Measurements from ENCODE around the gene AP2A2. TPM values are rescaled to one million over a fixed set of nuclear protein-coding genes. Genes with fewer than 3 reads are reported as not detected.

Gene AP2A2
- total RNA-seq, 1 experiment from 2014 or later, result 29.6 TPM

DNA sequence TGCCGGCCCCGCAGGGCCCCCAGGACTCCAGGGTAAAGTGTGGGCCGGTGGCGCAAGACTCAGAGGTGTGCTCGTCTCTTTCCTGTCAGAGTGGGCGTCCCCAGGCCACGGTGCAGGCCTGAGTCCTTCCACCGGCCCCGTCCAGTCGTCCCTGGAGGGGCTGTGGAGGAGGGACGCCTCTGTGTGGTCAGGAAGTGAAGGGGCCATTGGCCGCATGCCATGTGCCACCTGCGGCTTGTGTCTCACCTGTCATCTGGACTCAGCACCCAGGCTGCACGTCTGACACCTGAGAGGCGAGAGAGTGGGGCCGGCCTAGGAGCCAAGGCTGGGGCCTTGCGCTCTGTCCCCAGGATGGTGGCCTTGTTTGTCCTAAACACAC, 85.6 kb downstream of the AP2A2 start:
- Histone ChIP-seq H3K36me3 (ENCODE audit: low read depth, low read length) (peaks cover 9% of the 10 kb centered on the region; the same call in 1 of the 2 replicates), H3K9ac (ENCODE audit: low read length) (no peak overlapping the region), H4K20me1 (ENCODE audit: low read length) (no peaks in the 10 kb centered on the region), H3K4me2 (ENCODE audit: low read length) (no peak overlapping the region), H3K27me3 (ENCODE audit: low read length) (no peaks in the 10 kb centered on the region), H3K27ac (ENCODE audit: low read length) (no peak overlapping the region), H3F3A (ENCODE audit: low read length, unreplicated experiment) (no peaks in the 10 kb centered on the region), H3K79me2 (ENCODE audit: low read length) (no peaks in the 10 kb centered on the region), H2AFZ (ENCODE audit: low read length) (no peak overlapping the region), H3K4me1 (ENCODE audit: insufficient read depth, low read length) (no peaks in the 10 kb centered on the region), H3K9me3 (ENCODE audit: low read length) (no peaks in the 10 kb centered on the region), H3K4me3 (ENCODE audit: low read length) (no peak overlapping the region), H3K9me2 (replicated peaks; ENCODE audit: low read length) (no peaks in the 10 kb centered on the region)
- intact Hi-C loops (cut with micrococcal nuclease), result no loop called here
- DNase-seq (no peak), ATAC-seq (no peak)
- ChIA-PET POLR2A (ENCODE audit: unreplicated experiment) (no interaction called here), CTCF (no interaction called here)
- BruUV-seq (replicated peaks), result no TSS peak
- TF ChIP-seq EZH2phosphoT487 (IDR thresholded peaks at IDR 0.05; ENCODE audit: borderline replicate concordance, low read length), result no peak
- TF ChIP-seq, protein P1, sequence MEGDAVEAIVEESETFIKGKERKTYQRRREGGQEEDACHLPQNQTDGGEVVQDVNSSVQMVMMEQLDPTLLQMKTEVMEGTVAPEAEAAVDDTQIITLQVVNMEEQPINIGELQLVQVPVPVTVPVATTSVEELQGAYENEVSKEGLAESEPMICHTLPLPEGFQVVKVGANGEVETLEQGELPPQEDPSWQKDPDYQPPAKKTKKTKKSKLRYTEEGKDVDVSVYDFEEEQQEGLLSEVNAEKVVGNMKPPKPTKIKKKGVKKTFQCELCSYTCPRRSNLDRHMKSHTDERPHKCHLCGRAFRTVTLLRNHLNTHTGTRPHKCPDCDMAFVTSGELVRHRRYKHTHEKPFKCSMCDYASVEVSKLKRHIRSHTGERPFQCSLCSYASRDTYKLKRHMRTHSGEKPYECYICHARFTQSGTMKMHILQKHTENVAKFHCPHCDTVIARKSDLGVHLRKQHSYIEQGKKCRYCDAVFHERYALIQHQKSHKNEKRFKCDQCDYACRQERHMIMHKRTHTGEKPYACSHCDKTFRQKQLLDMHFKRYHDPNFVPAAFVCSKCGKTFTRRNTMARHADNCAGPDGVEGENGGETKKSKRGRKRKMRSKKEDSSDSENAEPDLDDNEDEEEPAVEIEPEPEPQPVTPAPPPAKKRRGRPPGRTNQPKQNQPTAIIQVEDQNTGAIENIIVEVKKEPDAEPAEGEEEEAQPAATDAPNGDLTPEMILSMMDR (conservative IDR thresholded peaks at IDR 0.05; ENCODE audit: low read depth, low read length), result no peak

DNA sequence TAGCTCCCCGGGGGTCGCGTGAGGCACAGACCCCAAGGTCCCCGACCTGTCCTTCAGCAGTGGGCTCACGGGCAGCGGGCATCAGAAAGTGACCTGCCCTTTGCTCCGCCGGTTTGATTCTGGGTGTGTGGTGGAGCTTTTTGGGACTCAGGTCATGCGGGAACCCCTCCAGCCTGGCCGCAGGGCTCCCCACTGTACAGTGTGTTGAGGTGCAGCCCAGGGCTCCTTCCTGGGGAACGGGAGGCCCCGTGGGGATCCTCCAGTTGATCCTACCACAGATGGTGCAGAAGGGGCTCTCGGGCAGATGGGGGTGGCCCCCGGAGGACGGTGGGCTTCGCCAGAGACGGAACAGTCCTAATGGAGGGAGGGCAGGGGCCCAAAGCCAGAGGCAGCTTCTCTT, 86.6 kb downstream of the AP2A2 start:
- no peaks in the 10 kb centered on the region for H3K27me3 ChIP-seq (ENCODE audit: low read length)
- H3K9me3 ChIP-seq (ENCODE audit: low read length), result 0 out of 2 replicates have a peak, but pooled peaks cover 2% of the 10 kb centered on the region
- POLR2A ChIA-PET (ENCODE audit: unreplicated experiment), result no interaction called here
- TF ChIP-seq EZH2 (IDR thresholded peaks at IDR 0.05; ENCODE audit: low read length, unreplicated experiment) (no peak), EZH2phosphoT487 (IDR thresholded peaks at IDR 0.05; ENCODE audit: borderline replicate concordance, low read length) (no peak)
- TF ChIP-seq, protein P1 (conservative IDR thresholded peaks at IDR 0.05; ENCODE audit: low read depth, low read length), result no peak
- no peaks in the 10 kb centered on the region for H3F3A ChIP-seq (ENCODE audit: low read length, unreplicated experiment)
- H3K9ac ChIP-seq (ENCODE audit: low read length), result no peak overlapping the region
- no peaks in the 10 kb centered on the region for H3K79me2 ChIP-seq (ENCODE audit: low read length)
- CTCF ChIA-PET, result no interaction called here
- H3K4me1 ChIP-seq (ENCODE audit: insufficient read depth, low read length), result no peaks in the 10 kb centered on the region
- DNase-seq (no peak), ATAC-seq (no peak)
- no peak overlapping the region for H3K4me3 ChIP-seq (ENCODE audit: low read length)
- no peak overlapping the region for H3K27ac ChIP-seq (ENCODE audit: low read length)
- no peaks in the 10 kb centered on the region for H3K9me2 ChIP-seq (replicated peaks; ENCODE audit: low read length)
- H3K4me2 ChIP-seq (ENCODE audit: low read length), result no peak overlapping the region
- H3K36me3 ChIP-seq (ENCODE audit: low read depth, low read length), result peaks cover 10% of the 10 kb centered on the region; the same call in 1 of the 2 replicates
- H2AFZ ChIP-seq (ENCODE audit: low read length), result no peak overlapping the region
- intact Hi-C loops (cut with micrococcal nuclease), result no loop called here
- no peaks in the 10 kb centered on the region for H4K20me1 ChIP-seq (ENCODE audit: low read length)
- no TSS peak for BruUV-seq (replicated peaks)

DNA sequence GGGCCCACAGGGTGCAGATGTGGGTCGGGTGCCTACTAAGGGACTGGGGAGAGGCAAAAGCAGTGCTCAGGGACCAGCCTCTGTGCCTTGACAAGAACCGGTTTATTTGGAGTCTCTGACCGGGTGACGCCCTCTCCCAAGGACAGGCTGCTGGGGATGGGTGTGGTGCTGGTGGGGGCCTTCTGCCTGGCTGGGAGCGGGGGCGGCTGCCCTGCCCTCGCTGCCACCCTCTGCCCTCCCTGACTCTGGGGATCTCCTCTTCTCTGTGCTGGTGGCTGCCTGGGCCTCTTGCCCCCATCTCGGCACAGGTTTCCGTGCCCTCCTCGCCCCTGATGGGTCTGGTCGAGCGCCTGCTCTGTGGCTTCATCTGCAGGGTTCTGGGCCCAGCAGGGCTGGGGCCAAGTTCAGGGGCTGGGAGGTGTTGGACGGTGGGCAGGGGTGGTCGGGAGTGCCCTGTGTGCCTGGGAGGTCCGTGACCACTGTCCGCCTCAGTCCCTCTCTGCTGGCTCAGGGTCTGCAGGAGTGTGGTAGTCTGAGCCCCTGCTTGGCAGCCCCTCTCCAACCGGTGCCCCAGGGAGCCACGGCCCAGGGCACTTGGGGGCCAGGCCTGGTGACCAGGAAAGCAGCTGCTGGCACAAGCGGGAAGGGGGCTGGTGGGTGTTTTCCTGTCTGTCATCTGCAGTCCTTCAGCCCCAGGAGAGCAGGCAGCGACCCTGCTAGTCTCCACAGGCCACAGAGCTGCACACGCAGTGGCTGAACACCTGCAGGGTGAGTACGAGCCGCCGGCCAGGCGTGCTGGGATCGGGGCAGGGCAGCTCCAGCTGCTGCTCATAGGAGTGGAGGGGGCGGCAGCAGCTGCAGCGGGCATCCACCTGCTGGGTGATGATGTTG, 87.3 kb downstream of the AP2A2 start:
- no peak for ATAC-seq
- no peak overlapping the region for H3K4me2 ChIP-seq (ENCODE audit: low read length)

More for the DNA sequence above, 87.3 kb downstream of the AP2A2 start:
- no peak for DNase-seq
- H3K9ac ChIP-seq (ENCODE audit: low read length), result no peak overlapping the region
- no peak overlapping the region for H3K4me3 ChIP-seq (ENCODE audit: low read length)
- TF ChIP-seq EZH2 (IDR thresholded peaks at IDR 0.05; ENCODE audit: low read length, unreplicated experiment) (no peak), EZH2phosphoT487 (IDR thresholded peaks at IDR 0.05; ENCODE audit: borderline replicate concordance, low read length) (no peak)
- TF ChIP-seq, protein P1 (conservative IDR thresholded peaks at IDR 0.05; ENCODE audit: low read depth, low read length), result no peak
- H4K20me1 ChIP-seq (ENCODE audit: low read length), result no peaks in the 10 kb centered on the region
- no peak overlapping the region for H2AFZ ChIP-seq (ENCODE audit: low read length)
- intact Hi-C loops (cut with micrococcal nuclease), result no loop called here
- no peaks in the 10 kb centered on the region for H3K79me2 ChIP-seq (ENCODE audit: low read length)
- CTCF ChIA-PET, result no interaction called here
- BruUV-seq (replicated peaks), result no TSS peak
- 0 out of 2 replicates have a peak, but pooled peaks cover 2% of the 10 kb centered on the region for H3K9me3 ChIP-seq (ENCODE audit: low read length)
- no peak overlapping the region for H3K27ac ChIP-seq (ENCODE audit: low read length)
- H3F3A ChIP-seq (ENCODE audit: low read length, unreplicated experiment), result no peaks in the 10 kb centered on the region
- POLR2A ChIA-PET (ENCODE audit: unreplicated experiment), result no interaction called here
- no peaks in the 10 kb centered on the region for H3K4me1 ChIP-seq (ENCODE audit: insufficient read depth, low read length)
- H3K36me3 ChIP-seq (ENCODE audit: low read depth, low read length), result peaks cover 12% of the 10 kb centered on the region; the same call in 1 of the 2 replicates
- no peaks in the 10 kb centered on the region for H3K9me2 ChIP-seq (replicated peaks; ENCODE audit: low read length)
- no peaks in the 10 kb centered on the region for H3K27me3 ChIP-seq (ENCODE audit: low read length)

All from PC-3 (cell line).